WTC11 (cell line): Measurements from ENCODE around the gene PIK3R6. TPM values are rescaled to one million over a fixed set of nuclear protein-coding genes. Genes with fewer than 3 reads are reported as not detected.

Experiments
- ATAC-seq: fragments of 200-7000 bp; cut with Tn5 transposase; 2 replicates; pipeline ENCODE4 v1.10.0; 2021; ENCODE audit warnings: mild to moderate bottlenecking, moderate library complexity
- CTCF ChIA-PET: fragments of 300-600 bp; sonication (Branson Sonifier 250); formaldehyde crosslinking; loops from one replicate; lab custom pipeline; 2021; ENCODE audit warnings: antibody characterized with exemption; lab: Charles Lee
- POLR2A ChIA-PET: fragments of 350-600 bp; sonication (Branson Sonifier 250); formaldehyde crosslinking; loops from one replicate; lab custom pipeline; 2021; ENCODE audit warnings: antibody characterized with exemption; lab: Charles Lee
- DNase-seq: peaks from one replicate; pipeline ENCODE4 v3.0.0; 2021; ENCODE audit warnings: low spot score
- H3K27ac Mint-ChIP-seq: 2 replicates; pipeline ENCODE4 v1.8.0; 2021; ENCODE audit warnings: mixed read lengths
- H3K27me3 Mint-ChIP-seq: 2 replicates; pipeline ENCODE4 v1.8.0; 2021; ENCODE audit warnings: low read depth, mild to moderate bottlenecking, moderate library complexity, mixed read lengths
- H3K36me3 Mint-ChIP-seq: 2 replicates; pipeline ENCODE4 v1.8.0; 2021; ENCODE audit warnings: mixed read lengths
- H3K4me1 Mint-ChIP-seq: 2 replicates; pipeline ENCODE4 v1.8.0; 2022; ENCODE audit warnings: mixed read lengths
- H3K4me3 Mint-ChIP-seq: 2 replicates; pipeline ENCODE4 v1.8.0; 2021; ENCODE audit warnings: mild to moderate bottlenecking, moderate library complexity, mixed read lengths
- H3K9me3 Mint-ChIP-seq: 2 replicates; pipeline ENCODE4 v1.8.0; 2021; ENCODE audit warnings: mixed read lengths
- AR ChIP-seq: fragments of 250-450 bp; sonication (Bioruptor Pico); IDR thresholded peaks from 2 replicates; pipeline ENCODE4 v1.9.0; 2021; ENCODE audit warnings: mild to moderate bottlenecking
- ARID4B ChIP-seq: sonication (generic); formaldehyde crosslinking; IDR thresholded peaks from 2 replicates; pipeline ENCODE4 v1.8.0; 2023; ENCODE audit warnings: missing genetic modification reagents, mild to moderate bottlenecking, borderline replicate concordance
- ATF2 ChIP-seq: sonication (generic); formaldehyde crosslinking; IDR thresholded peaks from 2 replicates; pipeline ENCODE4 v1.8.1; 2022; ENCODE audit warnings: low read depth, missing genetic modification reagents, borderline replicate concordance
- ATF3 ChIP-seq: sonication (generic); formaldehyde crosslinking; conservative IDR thresholded peaks from 2 replicates; pipeline ENCODE4 v1.8.1; 2022; ENCODE audit warnings: mild to moderate bottlenecking, missing genetic modification reagents
- ATF6 ChIP-seq: sonication (generic); formaldehyde crosslinking; IDR thresholded peaks from 2 replicates; pipeline ENCODE4 v1.8.1; 2023; ENCODE audit warnings: mild to moderate bottlenecking, missing genetic modification reagents
- CTCF ChIP-seq: fragments of 200-600 bp; IDR thresholded peaks from 2 replicates; pipeline ENCODE4 v1.8.0; 2022; ENCODE audit warnings: antibody characterized with exemption
- ESRRA ChIP-seq: sonication (generic); formaldehyde crosslinking; IDR thresholded peaks from 2 replicates; pipeline ENCODE4 v1.8.1; 2022; ENCODE audit warnings: mild to moderate bottlenecking, missing genetic modification reagents, borderline replicate concordance
- FOXJ3 ChIP-seq: sonication (generic); formaldehyde crosslinking; IDR thresholded peaks from 2 replicates; pipeline ENCODE4 v1.9.0; 2021; ENCODE audit warnings: missing genetic modification reagents, mild to moderate bottlenecking, borderline replicate concordance
- GTF2I ChIP-seq: fragments of 250-450 bp; sonication (Bioruptor Pico); conservative IDR thresholded peaks from 2 replicates; pipeline ENCODE4 v1.4.0; 2021; ENCODE audit warnings: mild to moderate bottlenecking
- HMGXB4 ChIP-seq: sonication (generic); formaldehyde crosslinking; IDR thresholded peaks from 2 replicates; pipeline ENCODE4 v1.8.1; 2023; ENCODE audit warnings: mild to moderate bottlenecking, moderate library complexity, missing genetic modification reagents
- MYBL2 ChIP-seq: sonication (generic); formaldehyde crosslinking; IDR thresholded peaks from 2 replicates; pipeline ENCODE4 v1.8.1; 2023; ENCODE audit warnings: mild to moderate bottlenecking, moderate library complexity, missing genetic modification reagents
- NFATC4 ChIP-seq: fragments of 250-450 bp; sonication (Bioruptor Pico); IDR thresholded peaks from 2 replicates; pipeline ENCODE4 v1.9.0; 2021; ENCODE audit warnings: mild to moderate bottlenecking
- NR2C2 ChIP-seq: sonication (generic); formaldehyde crosslinking; IDR thresholded peaks from 2 replicates; pipeline ENCODE4 v1.8.0; 2022; ENCODE audit warnings: mild to moderate bottlenecking, missing genetic modification reagents
- SMAD3 ChIP-seq: sonication (generic); formaldehyde crosslinking; IDR thresholded peaks from 2 replicates; pipeline ENCODE4 v1.8.0; 2022; ENCODE audit warnings: missing genetic modification reagents, mild to moderate bottlenecking, borderline replicate concordance
- SMAD4 ChIP-seq: sonication (generic); formaldehyde crosslinking; IDR thresholded peaks from 2 replicates; pipeline ENCODE4 v1.8.0; 2022; ENCODE audit warnings: mild to moderate bottlenecking, missing genetic modification reagents
- TP53 ChIP-seq: sonication (generic); formaldehyde crosslinking; IDR thresholded peaks from 2 replicates; pipeline ENCODE4 v1.8.1; 2023; ENCODE audit warnings: mild to moderate bottlenecking, missing genetic modification reagents
- ZNF219 ChIP-seq: sonication (generic); formaldehyde crosslinking; IDR thresholded peaks from 2 replicates; pipeline ENCODE4 v1.8.0; 2023; ENCODE audit warnings: missing genetic modification reagents, mild to moderate bottlenecking, borderline replicate concordance
- ZNF396 ChIP-seq: fragments of 250-450 bp; sonication (Bioruptor Pico); IDR thresholded peaks from 2 replicates; pipeline ENCODE4 v1.8.0; 2021; ENCODE audit warnings: mild to moderate bottlenecking, moderate library complexity, borderline replicate concordance
- ZNF512 ChIP-seq: sonication (generic); formaldehyde crosslinking; IDR thresholded peaks from 2 replicates; pipeline ENCODE4 v1.8.1; 2022; ENCODE audit warnings: missing genetic modification reagents, borderline replicate concordance
- total RNA-seq: library from RNA; stranded (reverse); gene quantifications from 3 replicates; pipeline ENCODE4 v1.2.3, GENCODE V29; 2021

The PIK3R6 gene
- total RNA-seq, 1 experiment from 2014 or later, result 0.15 TPM

GRCh38 chr17:8766731-8767130, 100.7 kb downstream of the PIK3R6 start (continued):
- TF ChIP-seq ARID4B (CRISPR knock-in tag) (no peak), GTF2I (CRISPR knock-in tag) (no peak), MYBL2 (CRISPR knock-in tag) (no peak), HMGXB4 (CRISPR knock-in tag) (no peak), CTCF (no peak), ATF6 (CRISPR knock-in tag) (no peak)

GRCh38 chr17:8762012-8762411, 105.5 kb downstream of the PIK3R6 start:
- CTCF ChIA-PET, result no interaction called here
- ATAC-seq, result no peak

GRCh38 chr17:8758137-8758596, 109.3 kb downstream of the PIK3R6 start, which contains the start of gene SPDYE4:
Gene SPDYE4, minus strand, starts transcription at chr17:8758546. Its CDS starts 164 bp downstream, at chr17:8758382.
- H3K4me3 Mint-ChIP-seq, result no peak within 1 kb of the TSS
- no peak for ATAC-seq
- H3K27me3 Mint-ChIP-seq, result peaks cover 7% of the 10 kb centered on the region
- H3K36me3 Mint-ChIP-seq, result 0 out of 2 replicates have a peak, but pooled peaks cover 2% of the 10 kb centered on the region
- H3K4me1 Mint-ChIP-seq, result peaks cover 15% of the 10 kb centered on the region
- DNase-seq, result no peak
- ChIA-PET CTCF (interaction anchor here (6.8 kb wide), 1 partner anchor 27 kb away, joined by 65 read pairs; no protein-coding TSS in a partner anchor), POLR2A (no interaction called here)
- peaks cover 19% of the 10 kb centered on the region for H3K9me3 Mint-ChIP-seq
- H3K27ac Mint-ChIP-seq, result no peak within 1 kb of the TSS
- TF ChIP-seq ATF2 (CRISPR knock-in tag) (no peak), FOXJ3 (CRISPR knock-in tag) (no peak), AR (no peak), NR2C2 (CRISPR knock-in tag) (no peak), ATF3 (CRISPR knock-in tag) (no peak), ESRRA (CRISPR knock-in tag) (no peak), ZNF512 (no peak)

More at GRCh38 chr17:8762012-8762411, 105.5 kb downstream of the PIK3R6 start:
- H3K27me3 Mint-ChIP-seq, result peaks cover 7% of the 10 kb centered on the region; the same call in 1 of the 2 replicates
- peaks cover 5% of the 10 kb centered on the region; the same call in 1 of the 2 replicates for H3K4me1 Mint-ChIP-seq
- 0 out of 2 replicates have a peak, but pooled peaks cover 2% of the 10 kb centered on the region for H3K36me3 Mint-ChIP-seq
- no peak for DNase-seq
- TF ChIP-seq TP53 (CRISPR knock-in tag) (no peak), NFATC4 (CRISPR knock-in tag) (no peak), SMAD4 (CRISPR knock-in tag) (no peak), ZNF219 (CRISPR knock-in tag) (no peak), ZNF396 (CRISPR knock-in tag) (no peak), SMAD3 (CRISPR knock-in tag) (no peak)
- no peak overlapping the region for H3K4me3 Mint-ChIP-seq
- no peak overlapping the region; the same call in 1 of the 2 replicates for H3K27ac Mint-ChIP-seq
- POLR2A ChIA-PET, result no interaction called here
- peaks cover 18% of the 10 kb centered on the region for H3K9me3 Mint-ChIP-seq
